Measurements from ENCODE around the gene LRRC74A. TPM values are rescaled to one million over a fixed set of nuclear protein-coding genes. Genes with fewer than 3 reads are reported as not detected.

The LRRC74A gene
- total RNA-seq, 1 donor from 2014 or later, result not detected

Other genes starting within 250 kb of the LRRC74A start
- 90.8 TPM for gene VASH1, start 64.9 kb upstream of the LRRC74A start, total RNA-seq
- gene ANGEL1, start 13.5 kb upstream of the LRRC74A start, total RNA-seq, result 10.3 TPM
- 72.7 TPM for gene IRF2BPL, start 202.3 kb downstream of the LRRC74A start, total RNA-seq